ENCODE measurements around the gene ASCL1.

The ASCL1 gene

DNA sequence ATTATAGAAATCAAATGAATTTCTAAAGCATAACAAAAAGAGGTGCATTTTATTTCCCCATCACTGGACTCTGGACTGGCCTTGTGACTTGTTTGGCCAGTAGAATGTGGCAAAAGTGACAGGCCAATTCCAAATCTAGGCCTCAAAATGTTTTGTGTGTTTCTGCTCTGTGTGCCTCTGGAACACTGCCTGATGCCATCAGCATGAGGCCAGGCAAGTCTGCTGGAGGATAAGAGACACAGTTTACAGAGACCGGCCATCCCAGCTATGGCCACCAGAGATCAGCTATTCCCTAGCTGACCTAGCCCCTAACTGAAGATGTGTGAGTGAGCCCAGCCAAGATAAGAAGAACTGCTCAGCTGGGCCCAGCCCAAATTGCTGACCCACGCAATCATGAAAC lies 32.9 kb downstream of the ASCL1 start:
- no peak for DNase-seq

DNA sequence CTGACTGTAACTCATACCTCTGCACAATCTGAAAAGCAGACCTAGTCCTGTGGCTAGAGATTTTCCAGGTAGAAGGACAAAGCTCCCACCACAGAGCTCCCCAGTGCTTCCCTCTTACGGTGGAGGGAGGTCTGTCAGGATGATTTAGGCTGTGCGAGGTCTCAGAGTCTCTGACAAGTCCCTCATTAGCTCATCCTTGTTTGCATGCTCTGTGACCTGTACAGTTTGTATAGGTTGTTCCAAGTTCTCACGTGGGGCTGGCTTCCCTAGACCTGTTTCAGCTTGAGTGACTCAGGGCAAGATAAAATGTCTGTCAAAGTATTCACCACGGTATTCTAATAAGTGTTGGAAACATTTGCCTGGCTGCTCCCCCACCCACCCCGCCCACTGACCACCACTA lies 34.8 kb downstream of the ASCL1 start:
- DNase-seq = no peak

DNA sequence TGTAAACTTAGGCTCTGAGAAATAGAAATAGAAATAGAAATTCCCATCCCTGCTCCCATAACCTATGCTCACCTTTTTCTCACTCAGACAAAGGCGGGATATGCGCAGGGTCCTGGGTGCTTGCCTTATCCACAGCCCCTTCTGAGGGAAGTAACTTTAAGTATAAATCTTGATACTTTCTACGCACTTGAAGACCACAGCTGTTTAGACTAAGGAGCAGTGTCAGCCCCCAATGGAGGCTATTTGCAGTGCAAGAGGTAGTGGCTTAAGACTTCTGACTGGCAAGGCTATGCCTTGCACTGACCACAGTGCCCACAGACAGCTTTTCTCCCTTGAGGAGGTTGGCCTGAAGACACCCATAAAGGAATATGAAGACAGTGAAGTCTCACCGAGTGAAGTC lies 35.2 kb downstream of the ASCL1 start:
- DNase-seq = no peak

DNA sequence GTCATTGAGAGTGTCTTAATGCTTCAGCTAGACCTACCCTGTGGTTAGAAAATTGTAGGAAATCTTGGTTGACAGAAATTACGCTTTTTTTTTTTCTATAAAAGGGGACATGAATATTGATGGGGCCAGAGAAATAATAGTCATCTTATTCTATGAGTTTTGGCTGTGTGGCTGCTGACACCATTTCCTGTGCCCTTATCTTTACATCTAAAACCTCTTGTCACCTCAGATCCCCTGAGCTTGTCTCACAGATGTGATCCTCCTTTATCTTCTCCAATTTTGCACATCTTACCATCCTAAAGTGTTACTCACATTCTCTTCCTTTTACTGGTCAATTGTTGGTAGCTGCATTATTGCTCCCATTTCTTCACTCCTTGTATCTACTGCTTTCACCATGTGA lies 36.1 kb downstream of the ASCL1 start:
- DNase-seq = no peak

DNA sequence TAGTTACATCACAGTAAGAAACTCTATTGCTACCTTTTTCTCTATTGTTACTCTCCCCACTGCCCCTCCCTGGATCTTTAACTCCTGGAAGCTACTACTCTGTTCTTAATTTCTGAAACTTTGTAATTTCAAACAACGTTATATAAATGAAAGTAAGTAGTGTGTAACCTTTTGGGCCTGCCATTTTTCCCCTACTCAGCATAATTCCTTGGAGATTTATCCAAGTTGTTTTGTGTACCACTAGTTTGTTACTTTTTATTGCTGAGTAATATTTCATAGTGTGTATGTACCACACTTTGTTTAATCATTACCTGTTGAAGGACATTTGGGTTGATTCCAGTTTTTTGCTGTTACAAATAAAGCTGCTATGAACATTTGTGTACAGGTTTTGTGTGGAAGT lies 37.9 kb downstream of the ASCL1 start:
- no peak for DNase-seq

Data from activated naive CD4-positive, alpha-beta T cell treated with anti-CD3 and anti-CD28 coated beads, Interleukin-2, amount 50 U/mL, for 16 hours (primary cell).